RCC 7860 (cell line): ENCODE data around the gene OR2T27.
"Not testable (repeated sequence)": the region's sequence is repeated elsewhere in the genome, so short reads cannot be mapped to it uniquely, and the experiment has no call there.

ENCODE experiments used
- DNase-seq: peaks from one replicate; pipeline ENCODE4 v3.0.0-alpha.2; 2015; ENCODE audit warnings: low spot score
- FAIRE-seq: peaks from 2 replicates; lab custom pipeline; 2012; peaks lifted over from hg19 to GRCh38; lab: Jason Lieb, UNC

OR2T27 gene

DNA sequence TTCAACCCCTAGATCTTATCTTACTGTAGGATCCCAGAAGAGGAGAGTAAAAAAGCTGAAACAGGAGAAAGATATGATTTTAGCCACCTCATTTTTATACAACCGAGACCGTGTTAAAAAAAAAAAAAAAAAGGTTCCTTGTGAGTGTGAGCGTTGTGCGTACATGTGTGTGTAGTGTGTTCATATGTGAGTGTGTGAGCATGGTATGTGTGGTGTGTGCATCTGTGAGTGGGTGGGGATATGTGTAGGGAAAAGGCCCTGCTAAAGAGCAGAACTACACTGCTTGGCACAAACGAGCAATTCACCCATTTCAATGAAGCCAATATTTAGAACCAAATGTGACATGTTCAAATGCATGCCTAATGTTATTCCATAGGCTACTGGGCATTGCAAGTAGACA is 13.7 kb downstream of the OR2T27 start:
- not testable (repeated sequence) for FAIRE-seq

GRCh38 chr1:248640906-248641305 is 14.4 kb downstream of the OR2T27 start:
- FAIRE-seq, DNase-seq: not testable (repeated sequence)

More for the DNA sequence above, 13.7 kb downstream of the OR2T27 start:
- not testable (repeated sequence) for DNase-seq

GRCh38 chr1:248639652-248640051 is 15.7 kb downstream of the OR2T27 start:
- FAIRE-seq, DNase-seq: not testable (repeated sequence)

- DNase-seq, FAIRE-seq: not testable (repeated sequence)
Measured at GRCh38 chr1:248636612-248637011, 18.7 kb downstream of the OR2T27 start.

DNA sequence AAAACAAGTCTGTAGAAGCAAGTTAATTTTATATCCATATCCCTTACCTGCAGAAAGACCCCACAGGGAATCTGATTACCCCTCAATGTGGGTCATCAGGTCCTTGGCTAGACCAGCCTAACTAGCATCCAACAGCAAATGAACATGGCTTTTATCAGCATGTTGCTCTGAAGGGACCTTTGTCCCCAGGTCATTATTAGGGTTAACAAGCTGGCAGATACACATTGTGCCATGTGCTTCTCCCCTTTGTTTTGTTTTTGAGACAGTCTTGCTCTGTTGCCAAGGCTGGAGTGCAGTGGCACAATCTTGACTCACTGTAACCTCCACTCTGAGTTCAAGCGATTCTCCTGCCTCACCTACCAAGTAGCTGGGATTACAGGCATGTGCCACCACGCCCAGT is 20.3 kb downstream of the OR2T27 start, which contains the start of gene OR2T11:
OR2T11 (minus strand) TSS at position 101 of the 400 bp plus-strand sequence. CDS start 7,963 bp downstream, outside the sequence.
- not testable (repeated sequence) for DNase-seq, FAIRE-seq

DNA sequence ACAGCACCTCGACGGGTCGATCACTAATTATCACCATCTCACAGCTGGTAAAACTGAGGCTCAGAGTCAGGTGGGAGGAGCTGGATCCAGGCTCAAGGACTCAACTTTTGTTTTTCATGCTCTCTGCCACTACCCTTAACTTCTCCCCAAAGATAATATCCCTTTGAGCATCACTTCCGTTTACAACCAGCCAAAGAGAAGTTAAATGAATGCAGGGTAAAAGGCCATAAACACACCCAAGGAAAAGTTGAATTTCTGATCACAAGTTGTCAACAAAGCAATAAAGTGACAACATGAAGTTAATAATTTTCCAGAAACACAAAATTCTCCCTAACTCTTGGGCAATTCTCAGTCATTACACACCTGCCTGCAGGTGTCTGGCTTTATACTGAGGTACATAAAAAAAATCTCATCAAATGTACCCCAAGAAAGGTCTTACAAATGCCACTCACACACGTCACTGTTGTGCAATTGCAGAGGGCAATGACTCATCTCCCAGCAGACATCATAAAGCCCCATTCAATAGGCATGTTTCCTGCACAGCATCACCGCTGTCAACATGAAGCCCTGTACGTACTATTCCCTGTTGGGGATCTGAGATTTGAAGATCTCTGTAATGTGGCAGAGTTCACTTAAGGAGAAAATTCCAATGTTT is 23.8 kb downstream of the OR2T27 start:
- DNase-seq = no peak

DNA sequence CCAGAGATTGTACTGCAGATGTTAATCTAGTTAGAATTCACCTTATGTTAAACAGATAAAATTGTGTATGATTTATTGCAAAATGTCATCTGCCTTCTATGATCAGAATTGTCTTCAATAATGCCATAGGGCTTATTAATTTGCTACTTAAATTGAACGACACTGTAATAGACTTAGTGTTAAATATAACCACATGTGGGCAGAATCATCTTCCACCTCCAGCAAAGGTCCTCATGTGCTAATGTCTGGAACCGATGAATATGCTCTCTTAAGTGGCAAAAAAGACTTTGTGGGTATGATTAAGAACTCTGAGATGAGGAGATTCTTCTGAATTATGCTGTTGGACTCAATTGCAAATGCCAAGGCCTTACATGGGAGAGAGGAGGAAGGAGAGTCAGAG is 24.8 kb downstream of the OR2T27 start:
- no peak for FAIRE-seq

More for the DNA sequence above, 23.8 kb downstream of the OR2T27 start:
- no peak for FAIRE-seq

GRCh38 chr1:248627971-248628844 is 27.1 kb downstream of the OR2T27 start:
- no peak for DNase-seq
- no peak for FAIRE-seq

More for the DNA sequence above, 24.8 kb downstream of the OR2T27 start:
- no peak for DNase-seq

GRCh38 chr1:248625971-248626370 is 29.4 kb downstream of the OR2T27 start:
- DNase-seq = no peak
- no peak for FAIRE-seq

DNA sequence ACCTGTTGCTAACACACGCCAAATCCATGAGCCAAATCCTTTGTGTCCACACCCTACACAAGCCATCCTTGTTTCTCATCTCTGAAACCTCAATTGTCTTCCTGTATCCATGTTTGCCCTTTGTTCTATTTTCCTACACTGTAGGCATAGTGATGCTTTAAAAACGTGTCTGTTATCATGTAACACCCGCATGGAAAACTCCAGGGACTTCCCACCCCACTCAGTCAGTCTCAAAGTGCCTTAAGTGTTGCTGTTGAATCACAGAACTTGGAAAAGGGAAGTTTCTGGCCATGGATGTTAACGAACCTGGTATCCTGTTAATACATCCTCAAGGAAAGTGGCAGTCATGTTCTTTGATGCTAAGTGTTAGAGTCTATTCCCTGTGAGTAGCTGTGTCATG is 30.2 kb downstream of the OR2T27 start:
- no peak for DNase-seq
- FAIRE-seq = no peak

DNA sequence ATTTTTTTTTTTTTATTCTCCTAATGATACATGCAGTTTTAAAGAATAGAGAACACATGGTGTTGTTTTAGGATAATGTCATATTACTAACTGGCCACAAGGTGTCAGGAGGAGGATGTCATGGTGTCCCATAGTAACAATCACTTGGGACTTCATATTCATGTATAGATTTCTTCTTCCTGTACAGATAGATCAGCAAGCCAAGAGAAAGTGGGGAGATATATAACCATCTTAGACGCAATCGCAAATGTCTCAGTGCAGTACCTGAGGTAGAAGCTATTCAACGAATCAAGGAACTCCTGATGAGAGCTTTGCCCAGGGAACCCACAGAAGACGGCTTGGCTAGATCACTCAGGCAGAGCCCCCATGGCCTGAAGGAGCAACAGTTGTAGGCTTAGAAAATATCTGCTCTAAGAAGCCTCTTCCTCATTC is 32.7 kb downstream of the OR2T27 start:
- no peak for DNase-seq

GRCh38 chr1:248621770-248622169 is 33.6 kb downstream of the OR2T27 start:
- no peak for FAIRE-seq
- DNase-seq = no peak

More for the DNA sequence above, 32.7 kb downstream of the OR2T27 start:
- FAIRE-seq = no peak

DNA sequence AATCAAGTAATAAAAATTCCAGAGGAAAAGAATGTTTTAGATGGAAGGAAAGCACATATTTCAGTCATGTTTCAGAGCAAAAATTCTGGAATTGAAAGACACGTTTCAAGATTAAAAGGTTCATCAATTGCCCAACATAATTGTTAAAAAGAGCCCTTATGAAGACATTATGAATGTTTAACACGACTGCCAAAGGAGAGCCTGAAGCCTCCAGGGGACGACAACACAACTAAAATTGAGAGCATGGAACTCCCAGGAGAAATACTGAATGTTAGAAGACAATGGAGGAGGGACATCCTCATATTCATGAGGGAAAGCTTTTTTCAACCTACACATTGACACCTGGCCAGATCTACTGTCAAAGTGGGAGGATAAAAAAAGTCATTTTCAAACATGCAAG is 36.5 kb downstream of the OR2T27 start:
- no peak for FAIRE-seq
- no peak for DNase-seq

- FAIRE-seq = no peak
- no peak for DNase-seq
Measured at GRCh38 chr1:248618119-248618518, 37.2 kb downstream of the OR2T27 start.

GRCh38 chr1:248613742-248614141 is 41.6 kb downstream of the OR2T27 start:
- no peak for DNase-seq
- no peak for FAIRE-seq

DNA sequence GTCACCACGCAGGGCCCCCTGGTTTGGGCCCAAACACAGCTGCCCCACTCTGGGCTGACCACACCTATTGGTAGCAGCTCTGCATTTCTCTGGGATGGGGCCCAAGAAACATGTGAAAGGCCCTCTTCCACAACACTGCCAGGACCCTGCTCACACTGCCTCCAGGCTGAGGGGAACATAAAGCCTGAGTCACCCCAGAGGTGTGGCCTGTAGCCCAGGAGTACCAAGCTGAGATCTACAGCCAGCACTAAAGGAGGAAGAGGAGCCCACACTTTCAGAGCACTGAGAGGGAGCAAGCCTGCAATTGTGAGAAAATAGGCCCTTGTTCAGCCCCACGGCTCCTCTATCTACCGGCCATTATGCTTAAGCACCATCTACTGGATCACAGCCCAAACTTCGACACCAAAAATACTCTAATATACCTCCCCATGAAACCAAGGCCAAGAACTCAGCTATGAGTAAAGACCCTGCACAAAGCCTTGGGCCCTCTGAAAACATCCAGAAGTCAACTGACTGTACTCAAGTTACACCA is 43.4 kb downstream of the OR2T27 start:
- FAIRE-seq = no peak
- DNase-seq = no peak

DNA sequence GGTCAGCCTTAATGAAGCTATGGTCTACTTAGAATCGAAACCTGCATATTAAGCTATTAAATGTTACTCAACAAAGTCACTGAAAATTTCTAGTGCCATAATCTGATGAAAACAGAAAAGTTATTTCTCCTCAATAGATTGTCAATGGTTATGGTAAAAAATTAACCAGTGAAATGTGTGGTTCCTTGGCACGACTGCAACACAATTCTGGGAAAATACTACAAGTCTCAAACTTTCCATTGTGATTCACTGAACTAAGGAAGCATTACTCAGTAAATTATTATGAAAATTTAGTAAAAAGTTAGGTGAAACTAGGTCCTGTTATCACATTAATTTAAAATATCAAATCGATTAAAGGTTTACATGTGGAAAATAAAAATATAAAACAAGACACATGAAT is 45.0 kb downstream of the OR2T27 start:
- DNase-seq (no peak), FAIRE-seq (no peak)
